Brain microvascular endothelial cell (primary cell): Measurements from ENCODE around the gene ACMSD.
"Not testable (repeated sequence)": the region's sequence is repeated elsewhere in the genome, so short reads cannot be mapped to it uniquely, and the experiment has no call there.

ENCODE experiments used
- DNase-seq: peaks from one replicate; pipeline ENCODE4 v3.0.0-alpha.2; 2020
- H3K27ac ChIP-seq: fragments of 250-450 bp; sonication (Bioruptor Pico); 2 replicates; pipeline ENCODE4 v1.5.1; 2020; ENCODE audit warnings: mild to moderate bottlenecking, moderate library complexity
- H3K27me3 ChIP-seq: fragments of 250-450 bp; sonication (Bioruptor Pico); replicated peaks from 2 replicates; pipeline ENCODE4 v1.5.1; 2020; ENCODE audit warnings: mild to moderate bottlenecking
- H3K36me3 ChIP-seq: fragments of 250-450 bp; sonication (Bioruptor Pico); replicated peaks from 2 replicates; pipeline ENCODE4 v1.5.1; 2020; ENCODE audit warnings: mild to moderate bottlenecking
- H3K4me3 ChIP-seq: 2 replicates; pipeline ENCODE4 v1.5.1; 2011; ENCODE audit warnings: low read depth, mild to moderate bottlenecking, control low read depth, low read length, moderate library complexity
- in situ Hi-C: cut with HindIII; loops from 2 replicates; pipeline ENCODE4 v1.10.0; 2017; ENCODE audit warnings: low sequenced_read_pairs, low pct_ligation_motif_present
- TF ChIP-seq, protein P1 (sequence below): IDR thresholded peaks from 2 replicates; pipeline ENCODE4 v1.5.1; 2011; ENCODE audit warnings: low read depth, mild to moderate bottlenecking, moderate library complexity, low read length, control low read depth, inconsistent platforms; ENCODE audit errors: missing control alignments

The ACMSD gene

DNA sequence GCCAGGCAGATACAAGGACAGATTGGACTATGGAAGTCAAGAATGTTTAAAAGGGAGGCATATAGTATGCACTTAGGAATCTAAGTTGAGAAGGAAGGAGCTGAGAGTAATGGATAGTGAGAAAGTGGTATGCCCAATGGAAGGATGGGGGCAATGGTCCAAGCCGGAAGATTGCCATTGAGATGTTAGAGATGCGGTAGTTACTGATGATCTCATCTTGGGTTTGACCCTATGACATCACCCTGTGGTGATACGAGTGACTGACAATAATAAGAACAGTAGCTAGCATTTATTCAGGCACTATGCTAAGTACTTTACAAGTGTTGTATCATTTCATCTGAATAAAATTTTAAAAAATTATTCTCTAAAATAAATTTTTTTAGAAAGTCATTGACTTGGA lies 38.5 kb upstream of the ACMSD start:
- no peak for DNase-seq
- in situ Hi-C loops, result no loop called here
- no peak overlapping the region for H3K27ac ChIP-seq
- TF ChIP-seq, protein P1, sequence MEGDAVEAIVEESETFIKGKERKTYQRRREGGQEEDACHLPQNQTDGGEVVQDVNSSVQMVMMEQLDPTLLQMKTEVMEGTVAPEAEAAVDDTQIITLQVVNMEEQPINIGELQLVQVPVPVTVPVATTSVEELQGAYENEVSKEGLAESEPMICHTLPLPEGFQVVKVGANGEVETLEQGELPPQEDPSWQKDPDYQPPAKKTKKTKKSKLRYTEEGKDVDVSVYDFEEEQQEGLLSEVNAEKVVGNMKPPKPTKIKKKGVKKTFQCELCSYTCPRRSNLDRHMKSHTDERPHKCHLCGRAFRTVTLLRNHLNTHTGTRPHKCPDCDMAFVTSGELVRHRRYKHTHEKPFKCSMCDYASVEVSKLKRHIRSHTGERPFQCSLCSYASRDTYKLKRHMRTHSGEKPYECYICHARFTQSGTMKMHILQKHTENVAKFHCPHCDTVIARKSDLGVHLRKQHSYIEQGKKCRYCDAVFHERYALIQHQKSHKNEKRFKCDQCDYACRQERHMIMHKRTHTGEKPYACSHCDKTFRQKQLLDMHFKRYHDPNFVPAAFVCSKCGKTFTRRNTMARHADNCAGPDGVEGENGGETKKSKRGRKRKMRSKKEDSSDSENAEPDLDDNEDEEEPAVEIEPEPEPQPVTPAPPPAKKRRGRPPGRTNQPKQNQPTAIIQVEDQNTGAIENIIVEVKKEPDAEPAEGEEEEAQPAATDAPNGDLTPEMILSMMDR, result no peak
- H3K36me3 ChIP-seq, result no peaks in the 10 kb centered on the region
- no peak overlapping the region for H3K4me3 ChIP-seq
- no peaks in the 10 kb centered on the region for H3K27me3 ChIP-seq

- TF ChIP-seq, protein P1, result no peak
- DNase-seq, result no peak
- Histone ChIP-seq H3K4me3 (no peak overlapping the region), H3K27me3 (no peaks in the 10 kb centered on the region), H3K27ac (no peak overlapping the region), H3K36me3 (no peaks in the 10 kb centered on the region)
- in situ Hi-C loops, result no loop called here
Observed at GRCh38 chr2:134800341-134800740, 38.1 kb upstream of the ACMSD start.

DNA sequence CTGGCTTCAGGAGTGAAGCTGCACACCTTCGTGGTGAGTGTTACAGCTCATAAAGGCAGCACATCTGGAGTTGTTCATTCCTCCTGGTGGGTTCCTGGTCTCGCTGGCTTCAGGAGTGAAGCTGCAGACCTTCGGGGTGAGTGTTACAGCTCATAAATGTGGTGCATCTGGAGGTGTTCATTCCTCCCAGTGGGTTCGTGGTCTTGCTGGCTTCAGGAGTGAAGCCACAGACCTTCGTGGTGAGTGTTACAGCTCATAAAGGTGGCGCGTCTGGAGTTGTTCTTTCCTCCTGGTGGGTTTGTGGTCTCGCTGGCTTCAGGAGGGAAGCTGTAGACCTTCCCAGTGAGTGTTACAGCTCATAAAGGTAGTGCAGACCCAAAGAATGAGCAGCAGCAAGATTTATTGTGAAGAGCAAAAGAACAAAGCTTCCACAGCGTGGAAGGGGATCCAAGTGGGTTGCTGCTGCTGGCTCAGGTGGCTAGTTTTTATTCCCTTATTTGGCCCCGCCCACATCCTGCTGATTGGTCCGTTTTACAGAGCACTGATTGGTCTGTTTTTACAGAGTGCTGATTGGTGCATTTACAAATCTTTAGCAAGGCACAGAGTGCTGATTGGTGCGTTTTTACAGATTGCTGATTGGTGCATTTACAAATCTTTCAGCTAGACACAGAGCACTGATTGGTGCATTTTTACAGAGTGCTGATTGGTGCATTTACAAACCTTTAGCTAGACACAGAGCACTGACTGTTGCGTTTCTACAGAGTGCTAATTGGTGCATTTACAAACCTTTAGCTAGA lies 34.6 kb upstream of the ACMSD start:
- H3K27me3 ChIP-seq, H3K36me3 ChIP-seq, in situ Hi-C loops, DNase-seq, H3K27ac ChIP-seq, H3K4me3 ChIP-seq: not testable (repeated sequence)

DNA sequence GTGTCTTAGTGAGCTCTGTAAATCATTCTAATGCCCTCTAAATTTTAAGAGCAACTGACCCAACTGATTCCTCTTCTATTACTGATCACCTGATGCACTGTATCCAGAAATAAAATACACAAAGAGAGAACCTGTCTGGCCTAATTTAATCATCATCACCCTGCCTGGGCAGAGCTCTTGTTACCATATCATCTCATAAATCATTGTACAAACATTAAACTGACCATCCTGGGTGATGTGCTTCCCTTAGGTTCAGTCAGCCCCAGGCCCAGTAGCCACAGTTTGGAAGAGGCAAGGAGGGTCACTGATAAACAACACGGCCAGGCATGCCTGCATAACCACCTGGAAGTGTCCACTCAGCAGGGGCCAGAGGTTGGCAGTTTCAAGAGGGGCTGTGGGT lies 22.7 kb upstream of the ACMSD start:
- no peak for DNase-seq
- Histone ChIP-seq H3K27ac (no peak overlapping the region), H3K4me3 (no peak overlapping the region), H3K27me3 (no peaks in the 10 kb centered on the region), H3K36me3 (no peaks in the 10 kb centered on the region)
- in situ Hi-C loops, result no loop called here
- TF ChIP-seq, protein P1, result no peak

DNA sequence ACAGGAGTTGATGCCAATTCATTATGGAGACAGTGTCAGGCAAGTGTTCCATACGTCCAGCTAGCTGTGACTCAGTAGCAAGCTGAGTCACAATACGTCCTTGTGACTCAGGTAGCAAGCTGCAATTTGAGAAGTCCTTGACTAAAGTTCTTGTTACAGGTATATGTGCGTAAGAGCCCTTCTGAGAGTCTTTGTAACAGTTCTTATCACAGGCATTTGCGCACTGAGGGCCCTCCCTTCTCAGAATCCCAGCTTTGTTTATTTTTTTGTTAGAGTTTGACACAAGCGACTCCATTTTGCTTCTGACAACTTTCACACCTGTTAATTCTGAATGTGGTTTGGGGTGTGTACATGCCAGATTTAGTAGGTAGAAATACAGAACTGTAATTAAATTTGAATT lies 20.1 kb upstream of the ACMSD start:
- TF ChIP-seq, protein P1, result no peak
- H3K4me3 ChIP-seq, result no peak overlapping the region
- no peaks in the 10 kb centered on the region for H3K27me3 ChIP-seq
- no peak for DNase-seq
- in situ Hi-C loops, result no loop called here
- no peaks in the 10 kb centered on the region for H3K36me3 ChIP-seq
- no peak overlapping the region for H3K27ac ChIP-seq

DNA sequence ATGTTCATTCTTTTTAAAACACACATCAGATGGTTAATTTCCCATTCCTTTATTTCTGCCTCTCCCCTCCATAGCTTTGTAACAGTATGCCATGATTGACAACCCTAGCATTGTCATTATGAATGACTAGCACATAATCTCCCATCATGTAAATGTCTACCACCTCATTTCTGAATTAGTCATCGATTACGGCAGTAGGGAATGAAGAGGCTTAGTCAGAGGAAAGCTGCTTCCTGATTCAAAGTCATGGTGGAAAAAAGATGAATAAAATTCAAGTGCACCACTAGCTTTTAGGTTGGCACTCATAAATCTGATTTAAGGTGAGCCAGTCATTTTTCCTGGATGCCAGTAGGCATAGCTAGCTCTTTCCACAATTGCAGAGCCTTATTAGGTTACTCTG lies 19.1 kb upstream of the ACMSD start:
- TF ChIP-seq, protein P1, result no peak
- Histone ChIP-seq H3K36me3 (no peaks in the 10 kb centered on the region), H3K27ac (no peak overlapping the region), H3K27me3 (no peaks in the 10 kb centered on the region), H3K4me3 (no peak overlapping the region)
- in situ Hi-C loops, result no loop called here
- DNase-seq, result peak; percentile 39
